Smooth muscle cell (in vitro differentiated cells): ENCODE measurements around the gene PEX1. TPM values are rescaled to one million over a fixed set of nuclear protein-coding genes. Genes with fewer than 3 reads are reported as not detected.

ENCODE experiments used
- DNase-seq: peaks from one replicate; lab custom pipeline; 2025; ENCODE audit not compliant: unreplicated experiment; lab: John Stamatoyannopoulos, UW
- H2AFZ ChIP-seq: fragments of 200-600 bp; sonication (generic); 2 replicates; pipeline ENCODE4 v1.6.0; 2016; ENCODE audit warnings: antibody characterized with exemption, low read depth, mild to moderate bottlenecking
- H3F3A ChIP-seq: fragments of 200-600 bp; sonication (generic); 2 replicates; pipeline ENCODE4 v1.6.0; 2017; ENCODE audit warnings: antibody characterized with exemption, low read depth
- H3K27ac ChIP-seq: fragments of 200-600 bp; sonication (generic); 2 replicates; pipeline ENCODE4 v1.5.1; 2016; ENCODE audit warnings: low read depth, mild to moderate bottlenecking
- H3K27me3 ChIP-seq: fragments of 200-600 bp; sonication (generic); 2 replicates; pipeline ENCODE4 v1.6.1; 2016; ENCODE audit warnings: low read depth, mild to moderate bottlenecking
- H3K36me3 ChIP-seq: fragments of 200-600 bp; sonication (generic); 2 replicates; pipeline ENCODE4 v1.5.1; 2016; ENCODE audit warnings: low read depth
- H3K4me1 ChIP-seq: fragments of 200-600 bp; sonication (generic); 2 replicates; pipeline ENCODE4 v1.5.1; 2016; ENCODE audit warnings: low read depth
- H3K4me2 ChIP-seq: fragments of 200-600 bp; sonication (generic); 2 replicates; pipeline ENCODE4 v1.6.0; 2016; ENCODE audit warnings: mild to moderate bottlenecking
- H3K4me3 ChIP-seq: fragments of 200-600 bp; sonication (generic); 2 replicates; pipeline ENCODE4 v1.5.1; 2016; ENCODE audit warnings: mild to moderate bottlenecking
- H3K79me2 ChIP-seq: fragments of 200-600 bp; sonication (generic); 2 replicates; pipeline ENCODE4 v1.6.0; 2016; ENCODE audit warnings: low read depth, mild to moderate bottlenecking
- H3K9ac ChIP-seq: fragments of 200-600 bp; sonication (generic); 2 replicates; pipeline ENCODE4 v1.6.0; 2016; ENCODE audit warnings: low read depth
- H3K9me3 ChIP-seq: fragments of 200-600 bp; sonication (generic); replicated peaks from 2 replicates; pipeline ENCODE4 v1.5.1; 2016; ENCODE audit warnings: low read depth
- H4K20me1 ChIP-seq: fragments of 200-600 bp; sonication (generic); 2 replicates; pipeline ENCODE4 v1.6.0; 2016; ENCODE audit warnings: low read depth
- CTCF ChIP-seq: fragments of 200-600 bp; sonication (generic); IDR thresholded peaks from 2 replicates; pipeline ENCODE4 v1.5.1; 2017; ENCODE audit warnings: borderline replicate concordance, mild to moderate bottlenecking, antibody characterized with exemption; ENCODE audit not compliant: insufficient read depth, poor library complexity, severe bottlenecking
- WGBS: methylation state at CpG from one replicate; pipeline ENCODE4 v1.1.7; 2016; ENCODE audit warnings: low lambda C conversion rate; 5-methylcytosine and 5-hydroxymethylcytosine counted together
- polyA plus RNA-seq: library from polyadenylated mRNA; unstranded; fragments of >200 nt; fragmentation: Nextera tagmentation; extraction: Ambion mirVana; gene quantifications from 2 replicates; pipeline ENCODE4 v1.2.1, GENCODE V29; 2016
- total RNA-seq: library from RNA; depleted of rRNA; stranded (reverse); fragments of >200 nt; gene quantifications from 2 replicates; pipeline ENCODE4 v1.2.3, GENCODE V29; 2014

The PEX1 gene
- total and polyA plus RNA-seq, 2 experiments from 2014 or later: 4.4 to 10.8 TPM

GRCh38 chr7:92567460-92567859 lies 39.1 kb upstream of the PEX1 start:
- Histone ChIP-seq H4K20me1 (no peaks in the 10 kb centered on the region), H3K9ac (no peak overlapping the region), H2AFZ (no peak overlapping the region), H3K4me3 (no peak overlapping the region), H3K79me2 (peaks cover 10% of the 10 kb centered on the region), H3K27me3 (no peaks in the 10 kb centered on the region), H3K4me2 (no peak overlapping the region), H3K27ac (no peak overlapping the region), H3K9me3 (no peaks in the 10 kb centered on the region), H3K36me3 (peaks cover 16% of the 10 kb centered on the region), H3K4me1 (no peaks in the 10 kb centered on the region), H3F3A (no peaks in the 10 kb centered on the region)
- no peak for TF ChIP-seq CTCF
- WGBS: 95% methylated on average over 6 of the region's 6 CpGs
- no peak for DNase-seq

- 95% methylated on average over 2 of the region's 2 CpGs for WGBS
- no peaks in the 10 kb centered on the region for H3K79me2 ChIP-seq
- H3K27me3 ChIP-seq: no peaks in the 10 kb centered on the region
- no peaks in the 10 kb centered on the region for H3K4me1 ChIP-seq
- H2AFZ ChIP-seq: no peak overlapping the region
- no peaks in the 10 kb centered on the region for H3K9me3 ChIP-seq
- no peaks in the 10 kb centered on the region for H4K20me1 ChIP-seq
- no peak overlapping the region for H3K27ac ChIP-seq
- DNase-seq: no peak
- H3K4me3 ChIP-seq: no peak overlapping the region
- TF ChIP-seq CTCF: no peak
- H3K9ac ChIP-seq: no peak overlapping the region
- H3K4me2 ChIP-seq: no peak overlapping the region
- peaks cover 5% of the 10 kb centered on the region for H3F3A ChIP-seq
- H3K36me3 ChIP-seq: peaks cover 16% of the 10 kb centered on the region
Observed at GRCh38 chr7:92563345-92563744, 35.0 kb upstream of the PEX1 start.

- H3K9ac ChIP-seq: no peak overlapping the region
- H3K27ac ChIP-seq: no peak overlapping the region
- DNase-seq: no peak
- no peak overlapping the region for H3K4me2 ChIP-seq
- H4K20me1 ChIP-seq: no peaks in the 10 kb centered on the region
- no peaks in the 10 kb centered on the region for H3K4me1 ChIP-seq
- H3K9me3 ChIP-seq: no peaks in the 10 kb centered on the region
- no peak overlapping the region for H2AFZ ChIP-seq
- H3K79me2 ChIP-seq: no peaks in the 10 kb centered on the region
- no peak for TF ChIP-seq CTCF
- H3K4me3 ChIP-seq: no peak overlapping the region
- peaks cover 6% of the 10 kb centered on the region for H3F3A ChIP-seq
- H3K27me3 ChIP-seq: no peaks in the 10 kb centered on the region
- peaks cover 12% of the 10 kb centered on the region for H3K36me3 ChIP-seq
Observed at GRCh38 chr7:92560602-92561001, 32.3 kb upstream of the PEX1 start.

- Histone ChIP-seq H4K20me1 (no peaks in the 10 kb centered on the region), H3K9ac (no peak overlapping the region), H3K27me3 (no peaks in the 10 kb centered on the region), H3K27ac (no peak overlapping the region), H3F3A (peaks cover 6% of the 10 kb centered on the region), H3K4me1 (no peaks in the 10 kb centered on the region), H3K36me3 (peaks cover 4% of the 10 kb centered on the region), H3K9me3 (no peaks in the 10 kb centered on the region), H3K79me2 (no peaks in the 10 kb centered on the region), H3K4me2 (no peak overlapping the region), H2AFZ (no peak overlapping the region), H3K4me3 (no peak overlapping the region)
- whole genome bisulfite sequencing: 94% methylated on average over 7 of the region's 7 CpGs
- no peak for DNase-seq
- TF ChIP-seq CTCF: no peak
Observed at GRCh38 chr7:92557808-92558362, 29.6 kb upstream of the PEX1 start.
